Progenitor cell of endocrine pancreas (in vitro differentiated cells): ENCODE measurements around the gene HES5. TPM values are rescaled to one million over a fixed set of nuclear protein-coding genes. Genes with fewer than 3 reads are reported as not detected.

ENCODE experiments used
- DNase-seq: peaks from one replicate; pipeline ENCODE4 v3.0.0; 2021; ENCODE audit warnings: low spot score; ENCODE audit not compliant: unreplicated experiment
- H3K27ac Mint-ChIP-seq: 2 replicates; pipeline ENCODE4 v1.8.0; 2021; ENCODE audit warnings: mild to moderate bottlenecking, moderate library complexity, mixed read lengths
- H3K27me3 Mint-ChIP-seq: 2 replicates; pipeline ENCODE4 v1.8.0; 2021; ENCODE audit warnings: mixed read lengths
- H3K36me3 Mint-ChIP-seq: 2 replicates; pipeline ENCODE4 v1.8.0; 2022; ENCODE audit warnings: mixed read lengths; ENCODE audit not compliant: insufficient read depth
- H3K4me1 Mint-ChIP-seq: 2 replicates; pipeline ENCODE4 v1.8.0; 2021; ENCODE audit warnings: low read depth, mixed read lengths
- H3K4me3 Mint-ChIP-seq: 2 replicates; pipeline ENCODE4 v1.8.0; 2021; ENCODE audit warnings: low read depth, mild to moderate bottlenecking, moderate library complexity, mixed read lengths
- H3K9me3 Mint-ChIP-seq: 2 replicates; pipeline ENCODE4 v1.8.0; 2021; ENCODE audit warnings: low read depth, mixed read lengths
- CTCF ChIP-seq: fragments of 200-600 bp; sonication (generic); IDR thresholded peaks from one replicate; pipeline ENCODE4 v1.5.0; 2021; ENCODE audit warnings: antibody characterized with exemption, mild to moderate bottlenecking; ENCODE audit not compliant: unreplicated experiment
- total RNA-seq: library from RNA; stranded (reverse); gene quantifications from 2 replicates; pipeline ENCODE4 v1.2.1, GENCODE V29; 2021

HES5 gene
- total RNA-seq, 1 donor from 2014 or later, result 0.36 TPM

DNA sequence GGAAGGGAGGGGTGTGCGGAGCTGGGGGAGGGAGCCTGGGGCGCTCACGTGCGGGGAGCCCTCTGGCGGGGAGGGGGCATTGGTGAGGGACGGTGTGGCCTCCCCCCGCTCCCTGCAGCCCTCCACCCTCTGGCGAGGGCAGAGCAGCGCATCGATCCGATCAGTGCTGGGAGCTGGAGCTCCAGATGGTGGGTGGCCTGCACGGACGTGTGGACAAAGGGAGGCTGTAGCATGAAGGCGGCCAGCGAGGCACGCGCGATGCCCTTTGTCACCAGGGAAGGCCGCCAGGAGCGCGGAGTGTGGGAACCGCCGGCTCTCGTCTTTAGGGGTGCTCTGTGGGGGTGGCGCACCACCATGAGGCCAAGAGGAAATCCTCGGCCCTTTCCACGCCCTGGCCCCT, 5.4 kb upstream of the HES5 start:
- no peaks in the 10 kb centered on the region for H3K36me3 Mint-ChIP-seq
- H3K4me1 Mint-ChIP-seq, result peaks cover 6% of the 10 kb centered on the region
- TF ChIP-seq CTCF, result no peak
- no peak overlapping the region for H3K4me3 Mint-ChIP-seq
- H3K27ac Mint-ChIP-seq, result no peak overlapping the region
- peaks cover 43% of the 10 kb centered on the region for H3K27me3 Mint-ChIP-seq
- no peak for DNase-seq
- H3K9me3 Mint-ChIP-seq, result no peaks in the 10 kb centered on the region

GRCh38 chr1:2534687-2535441, 4.8 kb upstream of the HES5 start:
- no peak overlapping the region for H3K4me3 Mint-ChIP-seq
- H3K9me3 Mint-ChIP-seq, result no peaks in the 10 kb centered on the region
- H3K4me1 Mint-ChIP-seq, result peaks cover 6% of the 10 kb centered on the region
- DNase-seq, result no peak
- H3K27me3 Mint-ChIP-seq, result peaks cover 43% of the 10 kb centered on the region
- no peaks in the 10 kb centered on the region for H3K36me3 Mint-ChIP-seq
- H3K27ac Mint-ChIP-seq, result no peak overlapping the region
- TF ChIP-seq CTCF, result no peak

DNA sequence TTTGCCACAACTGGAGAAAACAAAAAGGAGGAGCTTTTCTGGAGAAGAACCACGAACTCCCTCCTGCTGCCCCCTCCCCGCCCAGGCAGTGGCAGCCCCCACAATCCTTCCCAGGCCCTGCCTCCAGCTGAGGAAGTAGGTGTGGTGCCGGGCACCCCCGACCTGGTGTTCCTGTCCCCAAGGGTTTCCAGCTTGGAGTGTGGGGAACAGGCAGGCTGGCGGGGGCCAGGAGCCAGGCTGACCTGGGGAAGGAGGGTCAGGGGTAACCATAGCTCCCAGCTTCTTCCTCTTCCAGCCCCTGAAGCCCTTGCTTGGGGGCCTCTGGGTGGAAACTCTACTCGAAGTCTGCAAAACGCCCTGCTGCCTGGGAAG, 4.2 kb upstream of the HES5 start:
- Mint-ChIP-seq H3K4me3 (no peak overlapping the region), H3K9me3 (no peaks in the 10 kb centered on the region), H3K4me1 (peaks cover 6% of the 10 kb centered on the region), H3K27me3 (peaks cover 43% of the 10 kb centered on the region), H3K27ac (no peak overlapping the region), H3K36me3 (no peaks in the 10 kb centered on the region)
- no peak for TF ChIP-seq CTCF
- no peak for DNase-seq

DNA sequence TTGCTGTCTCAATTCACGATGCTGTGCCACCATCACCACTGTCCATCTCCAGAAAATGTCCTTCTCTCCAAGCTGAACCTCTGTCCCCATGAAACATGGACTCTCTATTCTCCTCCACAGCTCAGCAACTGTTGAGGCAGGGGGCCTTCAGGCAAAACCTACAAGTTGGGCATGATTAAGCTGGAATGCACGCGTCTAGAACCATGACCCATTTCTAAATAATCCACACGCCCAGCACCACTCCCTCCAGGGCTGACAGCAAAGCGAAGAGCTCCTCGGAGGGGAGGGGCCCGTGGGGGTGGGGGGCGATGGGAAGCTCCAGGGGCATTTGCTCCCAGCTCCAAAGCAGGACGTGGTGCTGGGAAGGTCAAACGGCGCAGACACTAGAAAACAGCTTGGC, 3.3 kb upstream of the HES5 start:
- H3K4me3 Mint-ChIP-seq, result no peak overlapping the region
- peaks cover 6% of the 10 kb centered on the region for H3K4me1 Mint-ChIP-seq
- H3K9me3 Mint-ChIP-seq, result no peaks in the 10 kb centered on the region
- no peak for DNase-seq
- H3K36me3 Mint-ChIP-seq, result no peaks in the 10 kb centered on the region
- H3K27ac Mint-ChIP-seq, result no peak overlapping the region
- H3K27me3 Mint-ChIP-seq, result peaks cover 48% of the 10 kb centered on the region
- no peak for TF ChIP-seq CTCF

- H3K27ac Mint-ChIP-seq, result no peak overlapping the region
- no peak for DNase-seq
Measured at GRCh38 chr1:2532485-2533160, 2.6 kb upstream of the HES5 start.

More at GRCh38 chr1:2532485-2533160, 2.6 kb upstream of the HES5 start:
- H3K36me3 Mint-ChIP-seq, result no peaks in the 10 kb centered on the region
- no peak overlapping the region for H3K4me3 Mint-ChIP-seq
- peaks cover 6% of the 10 kb centered on the region for H3K4me1 Mint-ChIP-seq
- no peaks in the 10 kb centered on the region for H3K9me3 Mint-ChIP-seq
- H3K27me3 Mint-ChIP-seq, result peaks cover 48% of the 10 kb centered on the region
- TF ChIP-seq CTCF, result no peak
